Muscle layer of duodenum (tissue), 2 donors: Measurements from ENCODE around the gene C1orf174.
A peak's percentile ranks its signal among the peaks of the same experiment; 100 is the strongest.

ENCODE experiments used
- H3K27ac ChIP-seq: one replicate; pipeline ENCODE4 v1.7.0; 2013; ENCODE audit warnings: mild to moderate bottlenecking, low read length
- H3K27me3 ChIP-seq: one replicate; pipeline ENCODE4 v1.7.0; 2013; ENCODE audit warnings: low read depth, mild to moderate bottlenecking, control low read depth, low read length
- H3K36me3 ChIP-seq, 2 donors: one replicate each; pipeline ENCODE4 v1.7.0; 2013; ENCODE audit warnings: low read length in 2 of 2, control low read depth in 1 of 2, mild to moderate bottlenecking in 1 of 2; ENCODE audit not compliant: insufficient read depth in 2 of 2, control insufficient read depth in 1 of 2
- H3K4me1 ChIP-seq, 2 donors: one replicate each; pipeline ENCODE4 v1.7.0; 2013; ENCODE audit warnings: low read length in 2 of 2, mild to moderate bottlenecking in 2 of 2, control low read depth in 1 of 2, moderate library complexity in 1 of 2; ENCODE audit not compliant: insufficient read depth in 2 of 2, control insufficient read depth in 1 of 2
- H3K4me3 ChIP-seq, 2 donors: one replicate each; pipeline ENCODE4 v1.7.0; 2013; ENCODE audit warnings: low read length in 2 of 2, low read depth in 1 of 2, mild to moderate bottlenecking in 1 of 2
- H3K9me3 ChIP-seq, 2 donors: one replicate each; pipeline ENCODE4 v1.7.0; 2013; ENCODE audit warnings: low read length in 2 of 2, control low read depth in 1 of 2, mild to moderate bottlenecking in 1 of 2; ENCODE audit not compliant: control insufficient read depth in 1 of 2
- donor health status: healthy.

C1orf174 gene

GRCh38 chr1:3876716-3877115, 23.4 kb downstream of the C1orf174 start:
- no peak overlapping the region for H3K27ac ChIP-seq
- H3K4me1 ChIP-seq = no peaks in the 10 kb centered on the region
- H3K36me3 ChIP-seq = peaks cover 10 to 85% of the 10 kb centered on the region in 2 donors
- H3K9me3 ChIP-seq = peaks cover 3 to 9% of the 10 kb centered on the region in 2 donors
- no peaks in the 10 kb centered on the region for H3K27me3 ChIP-seq
- no peak overlapping the region for H3K4me3 ChIP-seq

- Histone ChIP-seq H3K36me3 (peaks cover 10 to 87% of the 10 kb centered on the region in 2 donors), H3K9me3 (peaks cover 3 to 9% of the 10 kb centered on the region in 2 donors), H3K27me3 (no peaks in the 10 kb centered on the region), H3K27ac (no peak overlapping the region), H3K4me1 (no peaks in the 10 kb centered on the region), H3K4me3 (no peak overlapping the region)
These were observed 25.3 kb downstream of the C1orf174 start for GRCh38 chr1:3874736-3875135.

GRCh38 chr1:3872546-3872945, 27.5 kb downstream of the C1orf174 start:
- H3K27ac ChIP-seq = no peak overlapping the region
- no peaks in the 10 kb centered on the region for H3K27me3 ChIP-seq
- no peaks in the 10 kb centered on the region for H3K9me3 ChIP-seq
- no peaks in the 10 kb centered on the region for H3K4me1 ChIP-seq
- no peak overlapping the region for H3K4me3 ChIP-seq
- H3K36me3 ChIP-seq = peaks cover 13 to 85% of the 10 kb centered on the region in 2 donors

GRCh38 chr1:3871451-3871805, 28.6 kb downstream of the C1orf174 start:
- no peaks in the 10 kb centered on the region for H3K27me3 ChIP-seq
- peaks cover 13 to 82% of the 10 kb centered on the region in 2 donors for H3K36me3 ChIP-seq
- H3K4me1 ChIP-seq = no peaks in the 10 kb centered on the region
- H3K27ac ChIP-seq = no peak overlapping the region
- H3K4me3 ChIP-seq = no peak overlapping the region
- no peaks in the 10 kb centered on the region for H3K9me3 ChIP-seq

- no peaks in the 10 kb centered on the region for H3K27me3 ChIP-seq
- peaks cover 8 to 75% of the 10 kb centered on the region in 2 donors for H3K36me3 ChIP-seq
- no peak overlapping the region for H3K4me3 ChIP-seq
- H3K9me3 ChIP-seq = no peaks in the 10 kb centered on the region
- no peak overlapping the region for H3K27ac ChIP-seq
- H3K4me1 ChIP-seq = no peaks in the 10 kb centered on the region
These were observed 30.2 kb downstream of the C1orf174 start for GRCh38 chr1:3869751-3870301.

- Histone ChIP-seq H3K4me3 (no peak overlapping the region), H3K9me3 (no peaks in the 10 kb centered on the region), H3K4me1 (no peaks in the 10 kb centered on the region), H3K36me3 (peaks cover 4 to 66% of the 10 kb centered on the region in 2 donors), H3K27me3 (no peaks in the 10 kb centered on the region), H3K27ac (no peak overlapping the region)
These were observed 31.5 kb downstream of the C1orf174 start for GRCh38 chr1:3868464-3869006.

- Histone ChIP-seq H3K4me3 (no peak overlapping the region), H3K27ac (no peak overlapping the region), H3K4me1 (no peaks in the 10 kb centered on the region), H3K27me3 (no peaks in the 10 kb centered on the region), H3K36me3 (peaks cover 10 to 49% of the 10 kb centered on the region in 2 donors), H3K9me3 (no peaks in the 10 kb centered on the region)
These were observed 34.4 kb downstream of the C1orf174 start for GRCh38 chr1:3865606-3866160.

GRCh38 chr1:3864884-3865283, 35.2 kb downstream of the C1orf174 start:
- Histone ChIP-seq H3K27ac (no peak overlapping the region), H3K9me3 (no peaks in the 10 kb centered on the region), H3K36me3 (peaks cover 10 to 42% of the 10 kb centered on the region in 2 donors), H3K4me3 (no peak overlapping the region), H3K4me1 (no peaks in the 10 kb centered on the region), H3K27me3 (no peaks in the 10 kb centered on the region)

GRCh38 chr1:3863231-3863935, 36.7 kb downstream of the C1orf174 start:
- H3K27me3 ChIP-seq = no peaks in the 10 kb centered on the region
- H3K4me1 ChIP-seq = peaks cover 0 to 7% of the 10 kb centered on the region in 2 donors
- H3K36me3 ChIP-seq = peaks cover 10 to 28% of the 10 kb centered on the region in 2 donors
- H3K27ac ChIP-seq = no peak overlapping the region
- no peak overlapping the region for H3K4me3 ChIP-seq
- H3K9me3 ChIP-seq = no peaks in the 10 kb centered on the region

- Histone ChIP-seq H3K4me1 (peaks cover 8 to 24% of the 10 kb centered on the region in 2 donors), H3K9me3 (no peaks in the 10 kb centered on the region), H3K36me3 (peaks cover 4 to 8% of the 10 kb centered on the region in 2 donors), H3K27ac (no peak overlapping the region), H3K4me3 (peak overlapping the region; percentile 89 to 94), H3K27me3 (no peaks in the 10 kb centered on the region)
These were observed 41.7 kb downstream of the C1orf174 start for GRCh38 chr1:3858231-3858981.

GRCh38 chr1:3857791-3858129, 42.3 kb downstream of the C1orf174 start:
- H3K4me3 ChIP-seq = peak overlapping the region; percentile 89 to 94
- H3K27ac ChIP-seq = peak overlapping the region; percentile 16
- H3K27me3 ChIP-seq = no peaks in the 10 kb centered on the region
- H3K9me3 ChIP-seq = no peaks in the 10 kb centered on the region
- peaks cover 8 to 24% of the 10 kb centered on the region in 2 donors for H3K4me1 ChIP-seq
- peaks cover 0 to 8% of the 10 kb centered on the region in 2 donors for H3K36me3 ChIP-seq
